H9 (cell line): Measurements from ENCODE around the gene EXOC3. TPM values are rescaled to one million over a fixed set of nuclear protein-coding genes. Genes with fewer than 3 reads are reported as not detected.

ENCODE experiments used
- DNase-seq: peaks from one replicate; pipeline ENCODE4 v3.0.0-alpha.2; 2017
- H2AFZ ChIP-seq: one replicate; pipeline ENCODE4 v1.6.1; 2013; ENCODE audit warnings: mild to moderate bottlenecking, low read length, control low read depth, moderate library complexity
- H2AK5ac ChIP-seq: 2 replicates; pipeline ENCODE4 v1.6.1; 2013; ENCODE audit warnings: low read length, control low read depth, mixed read lengths; ENCODE audit not compliant: insufficient read length
- H2BK120ac ChIP-seq: one replicate; pipeline ENCODE4 v1.6.1; 2013; ENCODE audit warnings: low read depth, mild to moderate bottlenecking, low read length, control low read depth, inconsistent platforms; ENCODE audit not compliant: poor library complexity, severe bottlenecking
- H2BK12ac ChIP-seq: 2 replicates; pipeline ENCODE4 v1.6.1; 2013; ENCODE audit warnings: low read length, control low read depth, mixed read lengths, low read depth; ENCODE audit not compliant: insufficient read length
- H2BK15ac ChIP-seq: 2 replicates; pipeline ENCODE4 v1.6.1; 2013; ENCODE audit warnings: low read depth, low read length, control low read depth
- H2BK20ac ChIP-seq: one replicate; pipeline ENCODE4 v1.6.1; 2013; ENCODE audit warnings: low read depth, mild to moderate bottlenecking, low read length, control low read depth, inconsistent platforms; ENCODE audit not compliant: poor library complexity, severe bottlenecking
- H2BK5ac ChIP-seq: 2 replicates; pipeline ENCODE4 v1.6.1; 2013; ENCODE audit warnings: low read length, control low read depth, mixed read lengths; ENCODE audit not compliant: insufficient read length
- H3K14ac ChIP-seq: 2 replicates; pipeline ENCODE4 v1.6.1; 2013; ENCODE audit warnings: low read length, control low read depth; ENCODE audit not compliant: insufficient read depth
- H3K18ac ChIP-seq: 2 replicates; pipeline ENCODE4 v1.6.1; 2013; ENCODE audit warnings: low read depth, mild to moderate bottlenecking, mixed read lengths, low read length, control low read depth; ENCODE audit not compliant: insufficient read length
- H3K23ac ChIP-seq: 2 replicates; pipeline ENCODE4 v1.6.1; 2013; ENCODE audit warnings: low read length, control low read depth, mixed read lengths, low read depth; ENCODE audit not compliant: insufficient read length
- H3K23me2 ChIP-seq: 2 replicates; pipeline ENCODE4 v1.6.1; 2013; ENCODE audit warnings: low read depth, mild to moderate bottlenecking, mixed read lengths, low read length, control low read depth; ENCODE audit not compliant: insufficient read length, poor library complexity, severe bottlenecking
- H3K27ac ChIP-seq: 2 replicates; pipeline ENCODE4 v1.5.1; 2013; ENCODE audit warnings: low read length, control low read depth, mixed read lengths, low read depth; ENCODE audit not compliant: insufficient read length
- H3K27me3 ChIP-seq: 2 replicates; pipeline ENCODE4 v1.6.1; 2013; ENCODE audit warnings: low read length, control low read depth, inconsistent platforms; ENCODE audit not compliant: insufficient read depth
- H3K4ac ChIP-seq: 2 replicates; pipeline ENCODE4 v1.6.1; 2013; ENCODE audit warnings: low read depth, mild to moderate bottlenecking, control low read depth, inconsistent platforms, low read length, moderate library complexity
- H3K4me1 ChIP-seq: 2 replicates; pipeline ENCODE4 v1.6.1; 2013; ENCODE audit warnings: low read length, control low read depth, inconsistent platforms; ENCODE audit not compliant: insufficient read depth
- H3K4me2 ChIP-seq: 2 replicates; pipeline ENCODE4 v1.6.1; 2013; ENCODE audit warnings: low read length, control low read depth, mixed read lengths; ENCODE audit not compliant: insufficient read length, insufficient read depth
- H3K56ac ChIP-seq: 2 replicates; pipeline ENCODE4 v1.6.1; 2013; ENCODE audit warnings: low read depth, mild to moderate bottlenecking, mixed read lengths, low read length, control low read depth; ENCODE audit not compliant: insufficient read length
- H3K79me1 ChIP-seq: 2 replicates; pipeline ENCODE4 v1.6.1; 2013; ENCODE audit warnings: low read depth, mild to moderate bottlenecking, moderate library complexity, low read length, control low read depth, inconsistent platforms; ENCODE audit not compliant: insufficient read depth, poor library complexity, severe bottlenecking
- H3K79me2 ChIP-seq: 2 replicates; pipeline ENCODE4 v1.6.1; 2013; ENCODE audit warnings: low read length, control low read depth, inconsistent platforms; ENCODE audit not compliant: insufficient read depth
- H3K9ac ChIP-seq: 2 replicates; pipeline ENCODE4 v1.6.1; 2013; ENCODE audit warnings: low read length, control low read depth, mixed read lengths; ENCODE audit not compliant: insufficient read length; ENCODE audit errors: extremely low read depth
- H3K9me3 ChIP-seq: one replicate; pipeline ENCODE4 v1.6.1; 2013; ENCODE audit warnings: low read depth, low read length, inconsistent platforms; ENCODE audit not compliant: control insufficient read depth
- H3T11ph ChIP-seq: one replicate; pipeline ENCODE4 v1.6.1; 2013; ENCODE audit warnings: mild to moderate bottlenecking, low read length, control low read depth, inconsistent platforms
- H4K20me1 ChIP-seq: one replicate; pipeline ENCODE4 v1.6.1; 2013; ENCODE audit not compliant: control insufficient read depth, insufficient read length, insufficient read depth
- H4K5ac ChIP-seq: 2 replicates; pipeline ENCODE4 v1.6.1; 2013; ENCODE audit warnings: low read depth, mild to moderate bottlenecking, mixed read lengths, low read length, control low read depth; ENCODE audit not compliant: insufficient read length
- H4K8ac ChIP-seq: replicated peaks from 2 replicates; pipeline ENCODE4 v1.6.1; 2013; ENCODE audit warnings: low read length, control low read depth, mixed read lengths, low read depth; ENCODE audit not compliant: insufficient read length
- H4K91ac ChIP-seq: 2 replicates; pipeline ENCODE4 v1.6.1; 2013; ENCODE audit warnings: low read depth, mild to moderate bottlenecking, moderate library complexity, mixed read lengths, low read length, control low read depth; ENCODE audit not compliant: insufficient read length
- H3K27ac Mint-ChIP-seq, 3 experiments: 2 replicates in 2 of 3; 3 replicates in 1 of 3; pipeline ENCODE4 v1.8.0; 2020 to 2021; ENCODE audit warnings: mixed read lengths in 3 of 3, mild to moderate bottlenecking in 1 of 3, moderate library complexity in 1 of 3
- H3K27me3 Mint-ChIP-seq: 2 replicates; pipeline ENCODE4 v1.8.0; 2021; ENCODE audit warnings: low read depth, mild to moderate bottlenecking, moderate library complexity, mixed read lengths
- H3K36me3 Mint-ChIP-seq, 3 experiments: 2 replicates in 2 of 3; 3 replicates in 1 of 3; pipeline ENCODE4 v1.8.0; 2020 to 2021; ENCODE audit warnings: low read depth in 3 of 3, mixed read lengths in 3 of 3; ENCODE audit not compliant: insufficient read depth in 1 of 3
- H3K4me1 Mint-ChIP-seq, 2 experiments: 2 replicates each; pipeline ENCODE4 v1.8.0; 2020; ENCODE audit warnings: mixed read lengths in 2 of 2
- H3K4me3 Mint-ChIP-seq, 2 experiments: 2 replicates in 1 of 2; 3 replicates in 1 of 2; pipeline ENCODE4 v1.8.0; 2020 to 2021; ENCODE audit warnings: mild to moderate bottlenecking in 2 of 2, mixed read lengths in 2 of 2, moderate library complexity in 1 of 2
- H3K9me3 Mint-ChIP-seq, 2 experiments: 2 replicates in 1 of 2; 3 replicates in 1 of 2; pipeline ENCODE4 v1.8.0; 2020; ENCODE audit warnings: mild to moderate bottlenecking in 2 of 2, mixed read lengths in 2 of 2, moderate library complexity in 1 of 2
- CTCF ChIP-seq: fragments of 200-600 bp; sonication (generic); conservative IDR thresholded peaks from 3 replicates; pipeline ENCODE4 v1.8.0; 2021; ENCODE audit warnings: antibody characterized with exemption, mild to moderate bottlenecking
- WGBS: extraction: QIAGEN DNeasy Blood & Tissue Kit; methylation state at CpG from one replicate; pipeline ENCODE4 v1.1.7; 2013; ENCODE audit warnings: missing lambda C conversion rate, low lambda C conversion rate, mixed read lengths; ENCODE audit not compliant: insufficient read length; ENCODE audit errors: extremely low coverage; 5-methylcytosine and 5-hydroxymethylcytosine counted together
- total RNA-seq: library from RNA; stranded (reverse); gene quantifications from 2 replicates; pipeline ENCODE4 v1.2.1, GENCODE V29; 2021

Gene EXOC3
- total RNA-seq, 1 experiment from 2014 or later: 36.7 TPM

DNA sequence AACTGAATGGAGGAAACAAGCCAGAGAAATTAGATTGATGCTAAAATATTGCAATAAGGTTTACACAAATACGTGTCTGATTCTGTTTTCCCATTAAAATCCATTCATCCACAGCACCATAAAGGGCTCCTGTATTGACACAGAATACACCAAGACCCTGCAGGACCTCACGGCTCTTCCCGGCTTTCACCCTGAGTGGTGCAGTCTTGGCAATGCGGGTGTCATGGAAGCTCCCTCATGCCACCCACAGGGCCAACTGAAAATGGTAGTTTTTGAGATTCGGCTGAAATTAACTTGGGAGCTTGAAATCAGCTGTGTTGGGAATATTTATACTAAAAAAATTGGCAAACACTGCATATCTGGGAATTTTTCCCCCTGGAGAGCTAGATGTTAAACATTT lies 17.3 kb upstream of the EXOC3 start:
- H3T11ph ChIP-seq: no peak overlapping the region

More for the DNA sequence above, 17.3 kb upstream of the EXOC3 start:
- Histone ChIP-seq H3K9ac (no peak overlapping the region), H4K20me1 (no peaks in the 10 kb centered on the region), H3K4me1 (no peaks in the 10 kb centered on the region), H3K18ac (no peak overlapping the region), H3K23ac (no peak overlapping the region), H3K79me1 (no peaks in the 10 kb centered on the region), H3K4ac (no peak overlapping the region), H4K5ac (no peak overlapping the region), H2AK5ac (no peak overlapping the region), H3K27me3 (no peaks in the 10 kb centered on the region), H2AFZ (no peak overlapping the region), H2BK20ac (no peak overlapping the region), H4K91ac (no peak overlapping the region), H3K27ac (no peak overlapping the region), H2BK12ac (no peak overlapping the region), H3K4me2 (no peak overlapping the region), H4K8ac (no peak overlapping the region), H3K56ac (no peak overlapping the region), H3K9me3 (no peaks in the 10 kb centered on the region), H2BK120ac (no peak overlapping the region), H3K23me2 (no peaks in the 10 kb centered on the region), H3K14ac (no peak overlapping the region), H2BK15ac (no peak overlapping the region), H2BK5ac (no peak overlapping the region), H3K79me2 (no peaks in the 10 kb centered on the region)
- WGBS: no CpG with 5 or more reads among the region's 5 CpGs
- H3K4me3 Mint-ChIP-seq: no peak overlapping the region
- peaks cover 0 to 4% (median 0%) of the 10 kb centered on the region in 3 experiments; a peak in 3 of 7 replicates for H3K36me3 Mint-ChIP-seq
- peaks cover 6% of the 10 kb centered on the region for H3K27me3 Mint-ChIP-seq
- DNase-seq: no peak
- TF ChIP-seq CTCF: no peak
- no peak overlapping the region; a peak in 1 of 7 replicates for H3K27ac Mint-ChIP-seq
- peaks cover 3 to 5% of the 10 kb centered on the region in 2 experiments; a peak in 3 of 4 replicates for H3K4me1 Mint-ChIP-seq
- peaks cover 6 to 8% of the 10 kb centered on the region in 2 experiments; a peak in 2 of 5 replicates for H3K9me3 Mint-ChIP-seq
